Measurements from ENCODE around the gene DISP3.

The DISP3 gene

DNA sequence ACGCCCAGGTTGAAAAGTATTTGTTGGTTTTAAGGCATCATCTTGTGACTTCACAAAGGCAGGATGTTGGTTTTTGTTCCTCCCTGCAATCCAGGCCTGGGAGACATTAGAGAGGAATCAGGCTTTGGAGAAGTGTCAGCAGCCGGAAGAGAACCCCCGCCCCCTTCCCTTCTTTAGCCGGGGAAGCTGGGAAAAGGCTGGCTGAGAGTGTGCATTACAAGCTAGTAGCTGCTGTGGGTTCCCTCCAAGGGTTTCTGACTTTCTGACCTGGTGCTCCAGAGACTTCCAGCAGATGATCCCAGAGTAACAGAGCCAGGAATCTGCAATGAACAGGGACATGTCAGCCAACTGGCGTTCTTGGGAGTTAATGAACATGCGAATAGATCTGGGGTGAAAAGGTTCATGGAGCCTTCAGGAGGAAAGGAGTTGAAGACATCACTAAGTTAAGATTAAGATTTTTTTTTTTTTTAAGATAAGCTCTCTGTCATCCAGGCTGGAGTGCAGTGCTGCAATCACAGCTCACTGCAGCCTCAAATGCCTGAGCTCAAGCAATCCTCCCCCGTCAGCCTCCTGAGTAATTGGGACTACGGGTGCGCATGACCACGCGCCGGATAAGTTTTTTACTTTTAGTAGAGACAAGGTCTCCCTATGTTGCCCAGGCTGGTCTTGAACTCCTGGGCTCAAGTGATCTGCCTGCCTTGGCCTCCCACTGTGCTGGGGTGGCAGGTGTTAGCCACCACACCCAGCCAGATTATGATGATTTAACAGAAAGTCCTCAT is 7.5 kb downstream of the DISP3 start:
- DNase-seq (ENCODE audit: low read depth in 1 of 2, low spot score in 1 of 2), result no peak

DNA sequence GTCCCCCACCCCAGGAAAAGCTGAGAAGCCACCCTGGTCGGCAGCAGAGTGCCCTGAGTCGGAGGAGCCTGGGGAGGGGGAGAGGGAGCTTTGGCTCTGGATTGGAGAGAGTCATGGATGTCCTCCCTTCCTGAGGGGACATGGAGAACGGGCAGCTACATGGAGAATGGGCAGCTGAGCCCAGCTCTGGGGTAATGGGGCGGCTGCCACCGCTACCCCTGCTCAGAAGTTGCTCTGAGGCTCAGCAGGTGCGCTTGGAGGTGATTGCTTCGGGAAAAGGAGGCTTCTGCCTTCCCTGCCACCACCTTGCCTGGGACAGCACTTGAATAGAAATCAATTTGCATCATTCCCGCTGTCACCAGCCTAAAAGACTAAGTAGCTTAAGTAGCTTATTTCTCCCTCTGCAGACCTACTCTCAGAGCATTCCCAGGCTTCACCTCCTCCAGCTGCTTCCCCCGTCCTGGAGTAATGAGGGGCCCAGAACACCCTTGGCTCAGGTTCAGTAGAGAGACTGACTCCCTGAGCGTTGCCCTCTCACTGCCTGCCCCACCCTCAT is 8.3 kb downstream of the DISP3 start:
- DNase-seq (ENCODE audit: low read depth in 1 of 2, low spot score in 1 of 2), result no peak

DNA sequence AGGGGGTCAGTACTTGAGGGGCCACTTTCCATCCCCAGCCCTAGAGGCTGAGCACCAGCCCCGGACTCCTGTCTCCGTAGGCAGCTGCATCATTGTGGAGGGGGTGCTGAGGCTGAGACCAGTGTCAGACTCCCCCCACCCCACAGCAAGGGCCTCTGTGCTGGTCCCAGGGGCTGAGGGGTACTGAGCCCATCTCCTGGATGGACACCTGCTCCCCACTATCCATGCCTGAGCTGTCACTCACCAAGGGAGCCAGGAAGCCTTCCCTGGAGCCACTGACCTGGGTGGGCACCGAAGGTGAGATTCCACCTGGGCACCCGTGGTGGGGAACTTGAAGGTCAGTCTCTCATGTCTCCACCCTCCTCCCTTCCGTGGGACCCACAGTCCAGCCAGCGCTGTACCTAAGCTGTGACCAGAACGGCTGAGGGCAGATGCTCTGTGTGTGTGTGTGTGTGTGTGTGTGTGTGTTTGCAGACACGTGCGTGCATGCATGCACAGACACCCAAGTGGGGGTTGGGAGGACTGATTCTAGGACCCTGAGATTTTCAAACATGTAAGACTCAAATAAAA is 9.3 kb downstream of the DISP3 start:
- DNase-seq (ENCODE audit: low read depth in 1 of 2, low spot score in 1 of 2), result no peak

DNA sequence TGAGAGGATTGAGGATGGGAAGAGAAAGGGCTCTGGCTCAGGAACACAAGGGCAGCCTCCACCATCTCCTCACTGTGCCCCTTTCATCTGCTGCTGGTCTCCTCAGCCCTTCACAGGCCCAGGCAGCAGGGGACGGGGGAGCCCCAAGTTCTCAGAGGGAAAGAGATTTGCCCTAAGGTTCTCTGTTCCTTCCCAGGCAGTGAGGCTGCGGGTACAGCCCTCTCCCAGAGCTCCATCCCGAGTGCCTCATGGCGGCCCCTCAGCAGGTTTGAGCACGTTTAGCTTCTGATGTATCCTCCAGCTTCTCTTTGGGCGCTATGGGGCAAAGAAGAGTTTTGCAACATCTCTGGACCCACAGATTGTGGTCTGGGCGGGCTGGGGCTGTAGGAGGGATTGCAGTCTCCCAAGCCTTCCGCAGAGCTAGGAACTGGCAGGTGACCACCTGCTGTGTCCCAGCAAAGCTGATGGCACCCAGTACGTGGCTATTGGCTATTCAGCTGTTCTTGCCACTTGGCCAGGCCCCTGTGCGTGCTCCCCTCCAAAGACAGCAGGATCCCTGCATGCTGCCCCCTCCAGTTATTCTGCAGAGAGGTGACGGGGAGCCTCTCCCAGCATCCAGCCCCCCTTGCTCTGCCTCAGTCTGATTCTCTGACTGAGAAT is 10.1 kb downstream of the DISP3 start:
- no peak for DNase-seq (ENCODE audit: low read depth in 1 of 2, low spot score in 1 of 2)

DNA sequence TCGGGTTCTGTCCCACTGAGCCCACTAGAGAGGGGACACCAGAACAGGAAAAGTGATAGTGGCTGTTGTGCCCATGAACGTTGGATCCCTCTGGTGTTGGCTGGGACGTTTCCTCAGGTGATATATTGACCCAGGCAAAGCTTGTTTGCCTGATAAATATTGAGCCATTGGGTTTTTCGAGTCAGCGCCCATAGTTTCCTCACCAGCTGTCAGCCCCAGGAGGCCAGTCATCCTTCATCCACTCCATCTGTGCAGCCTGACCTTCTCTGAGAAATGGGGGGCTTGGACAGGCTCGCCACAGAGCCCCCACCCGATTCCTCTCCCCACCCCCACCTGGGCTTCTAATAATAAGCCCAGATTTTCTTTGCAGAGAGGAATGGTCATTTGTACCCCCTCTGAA is 13.3 kb downstream of the DISP3 start:
- no peak for DNase-seq (ENCODE audit: low read depth in 1 of 2, low spot score in 1 of 2)

DNA sequence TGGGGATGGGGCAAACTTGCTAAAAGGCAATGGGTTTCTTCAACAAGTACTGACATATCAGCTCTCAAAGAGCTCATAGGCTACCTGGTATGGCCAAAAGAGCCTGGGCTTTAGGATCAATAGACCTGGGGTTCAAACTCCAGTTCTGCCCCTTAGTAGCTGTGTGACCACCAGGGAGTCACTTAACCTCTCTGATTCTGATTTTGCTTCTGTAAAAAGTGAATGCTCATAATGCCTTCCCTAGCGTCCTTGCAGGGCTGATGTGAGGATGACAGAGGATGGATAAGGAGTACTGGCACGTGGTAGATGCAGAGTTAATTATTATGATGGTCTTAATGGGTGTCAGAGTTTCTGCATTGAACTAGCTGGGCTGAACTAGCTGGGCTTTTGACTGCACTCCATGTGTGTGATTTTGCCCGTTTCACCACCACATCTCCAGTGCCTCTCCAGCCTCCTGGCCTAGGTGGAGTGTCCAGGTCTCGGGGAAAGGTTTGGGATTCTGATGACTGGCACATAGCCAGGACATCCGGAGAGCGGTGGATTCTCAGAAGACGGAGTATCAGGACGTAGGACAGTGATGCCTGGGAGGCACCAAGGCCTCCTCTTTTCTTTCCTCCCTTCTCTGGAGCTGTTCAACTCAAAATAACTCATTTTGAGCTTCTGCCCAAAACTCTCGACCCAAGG is 15.2 kb downstream of the DISP3 start:
- DNase-seq (ENCODE audit: low read depth in 1 of 2, low spot score in 1 of 2), result no peak

DNA sequence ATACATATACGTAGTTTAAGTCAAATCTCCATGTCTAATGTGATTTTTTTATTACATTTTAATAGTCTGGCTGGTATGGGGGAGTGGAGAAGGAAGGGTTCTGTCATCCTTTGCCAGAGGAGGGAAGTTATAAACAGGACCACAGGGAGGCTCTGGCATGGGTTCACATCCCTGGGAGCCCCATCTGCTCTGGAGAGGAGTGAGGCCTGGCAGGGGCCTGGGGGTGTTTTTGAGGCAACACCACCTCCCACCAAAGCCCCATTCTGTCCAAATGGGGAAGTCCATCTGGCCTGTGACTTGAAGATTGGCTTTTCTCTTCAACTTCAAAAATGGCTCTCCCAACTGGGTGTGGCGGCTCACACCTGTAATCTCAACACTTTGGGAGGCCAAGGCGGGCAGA is 15.8 kb downstream of the DISP3 start:
- no peak for DNase-seq (ENCODE audit: low read depth in 1 of 2, low spot score in 1 of 2)

DNA sequence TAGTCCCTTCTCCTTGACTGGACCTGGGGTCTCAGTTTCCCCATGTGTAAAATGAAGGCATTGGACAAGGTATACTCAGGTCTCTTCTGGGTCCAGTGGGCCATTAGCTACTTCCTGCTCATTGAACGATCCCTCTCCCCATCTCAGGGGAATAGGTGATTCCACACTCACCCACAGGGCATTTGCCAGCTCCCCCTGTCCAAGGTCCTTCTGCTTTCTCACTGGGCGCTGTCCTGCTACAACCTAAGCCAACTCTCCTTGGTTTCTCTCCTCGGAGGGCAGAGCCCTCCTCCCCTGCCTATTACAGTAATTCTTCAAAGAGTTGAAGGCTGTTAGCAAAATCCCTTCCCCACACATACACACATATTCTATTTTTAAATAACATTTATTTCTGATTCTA is 16.6 kb downstream of the DISP3 start:
- no peak for DNase-seq (ENCODE audit: low read depth in 1 of 2, low spot score in 1 of 2)

DNA sequence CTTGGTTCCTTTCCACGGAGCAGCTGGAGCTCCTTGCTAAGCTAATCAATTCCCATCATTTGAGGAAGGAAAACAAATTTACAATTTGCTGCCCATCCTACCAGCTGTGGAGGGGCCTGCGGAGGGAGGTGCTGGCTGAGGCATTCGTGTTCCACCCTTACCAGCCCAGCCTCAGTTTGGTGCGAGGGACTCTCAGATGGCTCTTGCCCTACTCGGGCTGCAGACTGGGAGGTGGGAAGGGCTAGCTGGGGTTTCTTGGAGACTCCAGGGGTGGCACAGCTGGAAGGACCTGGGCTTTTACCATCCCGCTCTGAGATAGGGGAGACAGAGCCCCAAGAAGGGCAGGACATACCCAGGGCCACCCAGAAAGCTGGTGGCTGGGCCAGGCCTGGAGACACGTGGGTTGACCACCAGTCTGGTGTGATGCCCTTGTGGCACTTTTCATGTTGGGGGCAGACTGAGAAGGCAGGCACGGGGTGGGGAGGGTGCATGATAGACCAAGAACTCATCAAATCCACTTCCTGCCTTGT is 17.7 kb downstream of the DISP3 start:
- no peak for DNase-seq (ENCODE audit: low read depth in 1 of 2, low spot score in 1 of 2)

DNA sequence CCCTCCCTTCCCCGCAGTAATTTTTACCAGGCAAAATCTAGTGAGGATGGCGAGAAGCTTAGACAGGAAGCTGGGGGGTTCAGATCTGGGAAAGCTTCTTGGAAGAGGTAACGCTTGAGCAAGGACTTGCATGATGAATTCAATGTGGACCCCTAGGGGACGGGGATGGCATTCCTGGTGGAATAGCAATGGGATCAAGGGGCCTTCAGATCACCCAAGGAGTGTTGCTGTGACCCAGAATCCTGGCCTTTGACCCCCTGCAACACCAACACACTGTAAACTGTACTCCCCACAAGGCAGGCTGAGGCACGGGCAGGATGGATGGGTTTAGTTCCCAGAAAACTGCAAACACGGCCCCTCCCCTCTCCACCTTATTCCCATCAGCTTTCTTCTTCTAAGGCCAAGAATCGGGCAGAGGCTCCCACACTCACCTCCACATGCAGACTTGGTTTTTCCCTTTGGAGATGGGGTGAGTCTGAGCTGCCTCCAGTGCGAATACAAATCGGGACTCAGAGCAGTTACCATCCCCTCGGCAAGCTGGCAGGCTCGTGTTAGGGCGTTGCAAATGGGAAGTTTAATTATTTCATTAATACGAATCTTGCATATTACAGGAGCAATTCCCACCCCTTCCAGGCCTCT is 20.1 kb downstream of the DISP3 start:
- DNase-seq (ENCODE audit: low read depth in 1 of 2, low spot score in 1 of 2), result no peak

DNA sequence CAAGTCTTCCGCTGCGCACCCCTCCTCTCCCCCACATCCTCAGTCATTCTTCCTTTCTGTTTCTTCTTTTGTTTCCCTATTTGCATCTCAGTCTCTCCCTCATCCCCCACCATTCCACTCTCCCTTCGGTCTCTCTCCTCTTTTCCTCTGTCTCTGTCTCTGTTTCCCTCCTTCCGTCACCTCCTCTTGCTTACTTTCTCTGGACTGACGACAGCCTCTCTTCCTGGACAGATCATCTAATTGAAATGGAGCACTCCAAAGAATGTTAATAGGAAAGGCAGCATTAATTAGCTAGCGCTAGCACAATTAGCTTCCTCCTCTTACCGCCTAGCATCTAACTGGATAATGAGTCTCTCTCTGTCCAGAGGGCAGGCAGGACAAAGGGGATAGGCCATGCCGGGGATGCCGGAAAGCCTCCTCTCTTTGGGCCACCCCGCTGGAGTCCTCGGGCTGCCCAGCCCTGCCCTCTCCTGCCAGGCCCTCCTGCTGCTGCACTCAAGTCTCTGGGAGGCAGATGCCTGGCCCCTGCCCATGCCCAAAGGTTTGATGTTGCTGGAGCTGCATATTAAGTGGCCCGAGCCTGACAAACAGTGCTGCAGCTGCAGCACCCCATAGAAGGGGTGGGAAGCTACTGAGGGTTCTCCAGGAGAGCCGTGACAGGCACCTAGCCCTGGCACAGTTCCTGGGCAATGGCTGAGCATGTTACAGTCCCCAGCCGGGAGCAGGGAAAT is 20.8 kb downstream of the DISP3 start:
- DNase-seq (ENCODE audit: low read depth in 1 of 2, low spot score in 1 of 2), result no peak

DNA sequence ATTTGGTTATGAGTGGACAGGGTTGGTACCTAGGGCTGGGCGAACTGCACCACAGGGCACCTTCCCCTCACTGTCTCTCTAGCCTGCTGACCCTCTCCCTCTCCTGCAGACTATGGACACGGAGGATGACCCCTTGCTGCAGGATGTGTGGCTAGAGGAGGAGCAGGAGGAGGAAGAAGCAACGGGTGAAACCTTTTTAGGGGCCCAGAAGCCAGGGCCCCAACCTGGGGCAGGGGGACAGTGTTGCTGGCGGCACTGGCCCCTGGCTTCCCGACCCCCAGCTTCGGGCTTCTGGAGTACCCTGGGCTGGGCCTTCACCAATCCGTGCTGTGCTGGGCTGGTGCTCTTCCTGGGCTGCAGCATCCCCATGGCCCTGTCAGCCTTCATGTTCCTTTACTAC is 21.9 kb downstream of the DISP3 start:
- no peak for DNase-seq (ENCODE audit: low read depth in 1 of 2, low spot score in 1 of 2)

DNA sequence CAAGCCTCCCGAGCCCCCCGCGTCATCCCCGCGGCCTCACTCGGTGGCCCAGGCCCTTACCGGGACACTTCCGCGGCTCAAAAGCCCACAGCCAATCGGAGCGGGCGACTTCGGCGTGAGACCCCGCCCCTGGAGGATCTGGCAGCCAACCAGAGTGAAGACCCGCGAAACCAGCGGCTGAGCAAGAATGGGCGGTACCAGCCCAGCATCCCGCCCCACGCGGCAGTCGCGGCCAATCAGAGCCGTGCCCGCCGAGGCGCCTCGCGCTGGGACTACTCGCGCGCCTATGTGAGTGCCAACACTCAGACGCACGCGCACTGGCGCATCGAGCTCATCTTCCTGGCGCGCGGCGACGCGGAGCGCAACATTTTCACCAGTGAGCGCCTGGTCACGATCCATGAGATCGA is 22.5 kb downstream of the DISP3 start:
- DNase-seq (ENCODE audit: low read depth in 1 of 2, low spot score in 1 of 2), result no peak

DNA sequence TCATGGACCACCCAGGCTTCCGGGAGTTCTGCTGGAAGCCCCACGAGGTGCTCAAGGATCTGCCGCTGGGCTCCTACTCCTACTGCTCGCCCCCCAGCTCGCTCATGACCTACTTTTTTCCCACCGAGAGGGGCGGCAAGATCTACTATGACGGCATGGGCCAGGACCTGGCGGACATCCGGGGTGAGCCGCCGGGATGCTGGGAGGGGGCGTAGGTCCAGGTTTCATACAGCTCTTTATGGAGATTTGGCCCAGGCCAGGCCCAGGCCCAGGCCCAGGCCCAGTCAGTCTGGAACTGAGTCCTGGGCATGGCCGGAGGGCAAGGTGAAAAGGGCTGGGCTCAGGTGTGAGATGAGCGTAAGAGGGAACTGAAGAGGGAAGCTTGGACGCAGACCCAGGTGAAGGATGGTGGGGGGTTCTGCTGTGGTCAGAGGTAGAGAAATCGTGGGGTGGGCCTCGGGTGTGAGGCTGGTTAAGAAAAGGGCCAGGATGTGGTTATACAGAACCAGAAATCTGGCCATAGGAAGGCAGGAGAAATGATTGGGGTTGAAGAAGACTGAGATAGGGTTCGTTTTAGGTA is 23.0 kb downstream of the DISP3 start:
- DNase-seq (ENCODE audit: low read depth in 1 of 2, low spot score in 1 of 2), result no peak

DNA sequence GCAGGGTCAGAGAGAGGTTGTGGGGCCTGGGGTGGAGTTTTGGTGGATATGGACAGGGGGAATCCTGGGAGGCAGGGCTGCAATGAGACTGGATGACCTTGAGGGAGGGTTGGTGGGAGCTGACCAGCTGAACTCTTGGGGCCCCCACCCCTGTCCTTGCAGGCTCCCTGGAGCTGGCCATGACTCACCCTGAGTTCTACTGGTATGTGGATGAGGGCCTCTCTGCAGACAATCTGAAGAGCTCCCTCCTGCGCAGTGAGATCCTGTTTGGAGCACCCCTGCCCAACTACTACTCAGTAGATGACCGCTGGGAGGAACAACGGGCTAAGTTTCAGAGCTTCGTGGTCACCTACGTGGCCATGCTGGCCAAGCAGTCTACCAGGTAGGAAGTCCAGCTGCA is 23.6 kb downstream of the DISP3 start:
- no peak for DNase-seq (ENCODE audit: low read depth in 1 of 2, low spot score in 1 of 2)

DNA sequence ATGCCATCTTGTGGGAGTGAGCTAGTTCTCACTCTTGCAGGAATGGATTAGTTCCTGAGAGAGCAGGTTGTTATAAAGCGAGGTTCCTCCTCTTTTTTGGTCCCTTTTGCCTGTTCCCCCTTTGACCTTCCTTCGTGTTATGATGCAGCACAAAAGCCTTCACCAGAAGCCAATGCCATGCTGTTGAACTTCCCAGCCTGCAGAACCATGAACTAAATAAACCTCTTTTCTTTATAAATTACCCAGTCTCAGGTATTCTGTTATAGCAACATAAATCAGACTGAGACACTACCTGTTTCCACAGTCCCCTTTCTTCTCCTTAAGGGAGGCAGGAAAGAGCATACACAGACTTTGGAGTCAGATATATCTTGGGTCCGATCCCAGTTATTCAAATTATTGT is 25.6 kb downstream of the DISP3 start:
- DNase-seq (ENCODE audit: low read depth in 1 of 2, low spot score in 1 of 2), result no peak

DNA sequence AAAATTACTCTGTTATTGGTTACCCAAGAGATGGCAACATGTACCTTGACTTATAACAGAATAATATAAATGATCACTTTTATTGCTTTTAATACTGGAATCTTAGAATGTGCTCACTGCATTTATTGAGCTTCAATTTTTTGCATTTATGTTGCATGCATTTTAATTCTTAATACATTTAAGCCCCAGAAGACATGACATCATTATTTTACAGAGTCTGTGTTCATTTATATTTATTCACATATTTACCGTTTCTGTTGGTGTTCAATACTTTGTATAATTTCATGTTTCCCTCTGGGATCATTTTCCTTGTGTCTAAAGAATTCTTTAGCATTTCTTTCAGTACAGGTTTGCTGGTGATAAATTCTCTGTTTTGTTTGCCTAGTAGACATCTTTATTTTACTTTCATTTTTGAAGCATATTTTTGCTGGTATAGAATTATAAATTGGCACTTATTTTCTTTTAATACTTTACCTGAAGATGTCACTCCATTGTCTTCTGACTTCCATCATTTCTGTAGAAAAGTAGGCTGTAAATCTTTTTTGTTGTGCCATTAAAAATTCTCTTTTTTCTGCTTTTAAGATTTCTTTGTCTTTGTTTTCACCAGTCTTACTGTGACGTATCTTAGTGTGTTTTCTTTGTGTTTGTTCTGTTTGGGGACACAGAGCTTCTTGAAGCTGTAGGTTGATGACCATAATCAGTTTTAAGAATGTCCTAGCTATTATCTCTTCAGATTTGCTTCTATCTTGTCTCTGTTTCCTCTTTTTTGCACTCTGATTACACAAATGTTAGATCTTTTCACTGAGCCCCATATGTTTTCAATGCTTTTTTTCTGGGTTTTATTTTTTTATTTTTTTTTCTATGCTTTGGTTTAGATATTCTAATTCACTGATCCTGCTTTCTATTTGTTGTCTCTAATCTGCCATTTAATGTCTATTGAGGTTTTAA is 26.9 kb downstream of the DISP3 start:
- DNase-seq (ENCODE audit: low read depth in 1 of 2, low spot score in 1 of 2), result no peak

DNA sequence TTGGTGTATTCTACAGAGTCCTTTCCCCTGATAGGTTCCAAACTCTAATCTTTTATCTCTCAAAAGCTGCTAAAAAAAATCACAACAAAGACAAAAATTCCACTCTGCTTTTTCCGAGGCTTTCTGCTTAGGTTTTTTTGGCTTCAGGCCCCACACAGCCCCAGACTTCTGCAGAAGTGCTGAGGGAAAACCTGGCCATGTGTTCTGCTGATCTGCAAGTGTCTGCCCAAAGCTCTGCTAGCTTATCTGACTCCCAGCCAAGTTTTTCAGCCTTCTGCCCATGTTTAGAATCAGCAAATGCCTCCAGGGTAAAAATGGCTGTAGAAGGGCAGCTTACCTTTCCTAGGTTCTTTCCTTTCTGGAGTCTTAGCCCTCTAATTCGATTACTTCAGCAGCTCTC is 28.4 kb downstream of the DISP3 start:
- DNase-seq (ENCODE audit: low read depth in 1 of 2, low spot score in 1 of 2), result no peak

DNA sequence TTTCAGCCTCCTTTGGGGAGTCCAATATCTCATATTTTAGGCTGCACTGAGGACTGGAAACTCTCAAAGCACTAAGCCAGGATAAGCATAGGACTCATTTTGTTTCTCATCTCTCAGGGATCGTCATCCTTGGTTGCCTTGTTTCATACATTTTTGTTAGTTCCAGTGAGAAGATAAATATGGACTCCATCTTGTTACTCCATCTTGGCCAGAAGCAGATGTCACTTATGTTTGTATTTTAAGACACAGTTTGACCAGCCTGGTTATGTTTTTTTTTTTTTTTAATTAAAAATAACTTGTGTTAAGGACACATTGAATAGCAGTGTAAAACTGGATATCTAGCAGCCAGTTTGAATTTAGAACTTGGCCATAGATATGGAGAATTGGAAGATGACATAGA is 34.7 kb downstream of the DISP3 start:
- DNase-seq (ENCODE audit: low read depth in 1 of 2, low spot score in 1 of 2), result no peak
